Panc1 (cell line): Measurements from ENCODE around the gene SMIM20. TPM values are rescaled to one million over a fixed set of nuclear protein-coding genes. Genes with fewer than 3 reads are reported as not detected.

Source experiments
- ATAC-seq: fragments of 200-7000 bp; cut with Tn5 transposase; 2 replicates; pipeline ENCODE4 v1.9.1; 2020; ENCODE audit warnings: mild to moderate bottlenecking, moderate library complexity
- BruUV-seq: library from RNA; stranded (reverse); fragments of 400-500 nt; replicated peaks from 2 replicates; lab custom pipeline; 2021; lab: Mats Ljungman, UMichigan
- CTCF ChIA-PET: fragments of 300-600 bp; sonication (Branson Sonifier 250); formaldehyde crosslinking; loops from one replicate; lab custom pipeline; 2022; ENCODE audit warnings: antibody characterized with exemption; lab: Charles Lee
- POLR2A ChIA-PET: fragments of 300-600 bp; sonication (Branson Sonifier 250); formaldehyde crosslinking; loops from one replicate; lab custom pipeline; 2022; ENCODE audit warnings: antibody characterized with exemption; lab: Charles Lee
- DNase-seq: peaks from one replicate; pipeline ENCODE4 v3.0.0-alpha.2; 2010; ENCODE audit warnings: low read depth, low spot score
- H3K27ac ChIP-seq: 2 replicates; pipeline ENCODE4 v1.5.1; 2011; ENCODE audit warnings: mild to moderate bottlenecking, low read length, inconsistent platforms
- H3K27me3 ChIP-seq: fragments of 200-500 bp; sonication (Bioruptor generic); 2 replicates; pipeline ENCODE4 v1.6.0; 2014; ENCODE audit warnings: low read length, inconsistent platforms; ENCODE audit not compliant: control insufficient read depth, insufficient read depth
- H3K36me3 ChIP-seq: fragments of 200-500 bp; sonication (Bioruptor generic); 2 replicates; pipeline ENCODE4 v1.5.1; 2014; ENCODE audit warnings: inconsistent platforms, mild to moderate bottlenecking, low read length, moderate library complexity; ENCODE audit not compliant: control insufficient read depth, insufficient read depth
- H3K4me1 ChIP-seq: 2 replicates; pipeline ENCODE4 v1.5.1; 2011; ENCODE audit warnings: inconsistent platforms, mild to moderate bottlenecking, low read length, moderate library complexity; ENCODE audit not compliant: control insufficient read depth, insufficient read depth
- H3K4me3 ChIP-seq, 2 experiments: 2 replicates each; pipeline ENCODE4 v1.5.1; 2011 to 2012; ENCODE audit warnings: low read depth in 2 of 2, low read length in 2 of 2, mild to moderate bottlenecking in 2 of 2, inconsistent platforms in 1 of 2, moderate library complexity in 1 of 2
- H3K9me3 ChIP-seq: fragments of 200-500 bp; sonication (Bioruptor generic); 2 replicates; pipeline ENCODE4 v1.5.1; 2014; ENCODE audit warnings: low read depth, mild to moderate bottlenecking, inconsistent platforms, low read length, moderate library complexity; ENCODE audit not compliant: control insufficient read depth, insufficient read depth
- POLR2AphosphoS5 ChIP-seq: IDR thresholded peaks from 2 replicates; pipeline ENCODE4 v1.6.1; 2012; ENCODE audit warnings: mild to moderate bottlenecking, low read depth, low read length, moderate library complexity
- SIN3A ChIP-seq: IDR thresholded peaks from 2 replicates; pipeline ENCODE4 v1.6.1; 2012; ENCODE audit warnings: low read depth, mild to moderate bottlenecking, low read length, moderate library complexity, borderline replicate concordance; ENCODE audit not compliant: insufficient read depth
- TCF7L2 ChIP-seq: IDR thresholded peaks from 2 replicates; pipeline ENCODE4 v1.6.1; 2011; ENCODE audit warnings: mild to moderate bottlenecking, low read depth, low read length, inconsistent platforms
- in situ Hi-C: cut with HindIII; loops from 2 replicates; pipeline ENCODE4 v1.10.0; 2016; ENCODE audit warnings: low sequenced_read_pairs, low pct_unique_long_range_greater_than_20kb
- intact Hi-C: fragments of 100-400 bp; cut with micrococcal nuclease; formaldehyde crosslinking; loops from one replicate; pipeline ENCODE4 v1.10.0; 2022; ENCODE audit not compliant: unreplicated experiment
- total RNA-seq: library from RNA; stranded (reverse); gene quantifications from one replicate; pipeline ENCODE4 v1.2.1, GENCODE V29; 2021; ENCODE audit not compliant: unreplicated experiment
- TF ChIP-seq, protein P1 (sequence below), 2 experiments: IDR thresholded peaks; 2 replicates each; pipeline ENCODE4 v1.6.1; 2011 to 2012; ENCODE audit warnings: low read depth in 2 of 2, control low read depth in 1 of 2, low read length in 1 of 2, mild to moderate bottlenecking in 1 of 2, moderate library complexity in 1 of 2; ENCODE audit not compliant: insufficient read depth in 1 of 2
- TF ChIP-seq, protein P2 (sequence below): fragments of 450-650 bp; IDR thresholded peaks from 2 replicates; pipeline ENCODE4 v1.5.1; 2017; ENCODE audit warnings: mild to moderate bottlenecking

The SMIM20 gene
- total RNA-seq, 1 experiment from 2014 or later = 16.5 TPM

DNA sequence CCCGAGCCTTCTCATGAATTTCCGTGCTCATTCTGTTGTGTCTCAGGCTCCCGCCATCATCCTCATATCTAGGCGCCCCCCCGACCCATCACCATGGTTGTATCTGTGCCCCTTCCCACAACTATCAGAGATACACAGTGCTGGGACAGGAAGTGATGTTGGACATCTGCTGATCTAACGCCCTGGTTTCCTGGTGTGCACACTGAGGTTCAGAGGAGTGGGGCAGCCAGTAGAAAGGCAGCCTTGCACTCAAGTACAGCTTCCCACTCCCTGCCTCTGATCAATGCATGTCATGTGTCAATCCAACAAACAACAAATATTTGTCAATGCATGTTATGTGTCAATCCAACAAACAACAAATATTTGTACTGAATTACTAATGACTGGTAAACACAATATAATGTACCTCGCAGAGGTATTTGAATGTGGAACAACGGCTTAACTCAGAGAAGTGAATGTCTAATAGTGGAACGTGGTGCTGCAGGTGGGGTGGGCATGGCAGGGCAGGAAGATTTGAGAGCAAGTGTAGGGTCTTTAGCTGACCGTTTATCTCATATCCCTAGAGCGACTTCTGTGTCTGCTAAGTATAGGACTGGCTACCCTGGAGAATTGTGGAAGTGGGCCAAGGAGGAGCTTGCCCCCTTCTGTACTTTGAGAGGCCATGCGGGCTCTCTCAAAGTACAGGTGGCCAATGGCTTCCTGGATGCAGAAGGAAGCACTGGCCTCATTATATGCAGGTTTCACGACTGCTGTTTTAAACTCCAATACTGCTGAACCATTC, 41.0 kb upstream of the SMIM20 start:
- H3K27me3 ChIP-seq = no peaks in the 10 kb centered on the region
- H3K36me3 ChIP-seq = no peaks in the 10 kb centered on the region
- no peak for DNase-seq
- ChIA-PET CTCF (no interaction called here), POLR2A (no interaction called here)
- intact Hi-C loops = loop anchor here (5.0 kb wide), 1 partner anchor 431 kb away; no protein-coding TSS in a partner anchor
- ATAC-seq = no peak
- no peak overlapping the region for H3K4me3 ChIP-seq
- no peaks in the 10 kb centered on the region for H3K9me3 ChIP-seq
- TF ChIP-seq SIN3A (no peak), POLR2AphosphoS5 (no peak), TCF7L2 (no peak)
- TF ChIP-seq, protein P1, sequence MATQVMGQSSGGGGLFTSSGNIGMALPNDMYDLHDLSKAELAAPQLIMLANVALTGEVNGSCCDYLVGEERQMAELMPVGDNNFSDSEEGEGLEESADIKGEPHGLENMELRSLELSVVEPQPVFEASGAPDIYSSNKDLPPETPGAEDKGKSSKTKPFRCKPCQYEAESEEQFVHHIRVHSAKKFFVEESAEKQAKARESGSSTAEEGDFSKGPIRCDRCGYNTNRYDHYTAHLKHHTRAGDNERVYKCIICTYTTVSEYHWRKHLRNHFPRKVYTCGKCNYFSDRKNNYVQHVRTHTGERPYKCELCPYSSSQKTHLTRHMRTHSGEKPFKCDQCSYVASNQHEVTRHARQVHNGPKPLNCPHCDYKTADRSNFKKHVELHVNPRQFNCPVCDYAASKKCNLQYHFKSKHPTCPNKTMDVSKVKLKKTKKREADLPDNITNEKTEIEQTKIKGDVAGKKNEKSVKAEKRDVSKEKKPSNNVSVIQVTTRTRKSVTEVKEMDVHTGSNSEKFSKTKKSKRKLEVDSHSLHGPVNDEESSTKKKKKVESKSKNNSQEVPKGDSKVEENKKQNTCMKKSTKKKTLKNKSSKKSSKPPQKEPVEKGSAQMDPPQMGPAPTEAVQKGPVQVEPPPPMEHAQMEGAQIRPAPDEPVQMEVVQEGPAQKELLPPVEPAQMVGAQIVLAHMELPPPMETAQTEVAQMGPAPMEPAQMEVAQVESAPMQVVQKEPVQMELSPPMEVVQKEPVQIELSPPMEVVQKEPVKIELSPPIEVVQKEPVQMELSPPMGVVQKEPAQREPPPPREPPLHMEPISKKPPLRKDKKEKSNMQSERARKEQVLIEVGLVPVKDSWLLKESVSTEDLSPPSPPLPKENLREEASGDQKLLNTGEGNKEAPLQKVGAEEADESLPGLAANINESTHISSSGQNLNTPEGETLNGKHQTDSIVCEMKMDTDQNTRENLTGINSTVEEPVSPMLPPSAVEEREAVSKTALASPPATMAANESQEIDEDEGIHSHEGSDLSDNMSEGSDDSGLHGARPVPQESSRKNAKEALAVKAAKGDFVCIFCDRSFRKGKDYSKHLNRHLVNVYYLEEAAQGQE (IDR thresholded peaks at IDR 0.05; ENCODE audit: insufficient read depth in 1 of 2, low read depth in 2 of 2, low read length in 1 of 2) = no peak
- TF ChIP-seq, protein P2, sequence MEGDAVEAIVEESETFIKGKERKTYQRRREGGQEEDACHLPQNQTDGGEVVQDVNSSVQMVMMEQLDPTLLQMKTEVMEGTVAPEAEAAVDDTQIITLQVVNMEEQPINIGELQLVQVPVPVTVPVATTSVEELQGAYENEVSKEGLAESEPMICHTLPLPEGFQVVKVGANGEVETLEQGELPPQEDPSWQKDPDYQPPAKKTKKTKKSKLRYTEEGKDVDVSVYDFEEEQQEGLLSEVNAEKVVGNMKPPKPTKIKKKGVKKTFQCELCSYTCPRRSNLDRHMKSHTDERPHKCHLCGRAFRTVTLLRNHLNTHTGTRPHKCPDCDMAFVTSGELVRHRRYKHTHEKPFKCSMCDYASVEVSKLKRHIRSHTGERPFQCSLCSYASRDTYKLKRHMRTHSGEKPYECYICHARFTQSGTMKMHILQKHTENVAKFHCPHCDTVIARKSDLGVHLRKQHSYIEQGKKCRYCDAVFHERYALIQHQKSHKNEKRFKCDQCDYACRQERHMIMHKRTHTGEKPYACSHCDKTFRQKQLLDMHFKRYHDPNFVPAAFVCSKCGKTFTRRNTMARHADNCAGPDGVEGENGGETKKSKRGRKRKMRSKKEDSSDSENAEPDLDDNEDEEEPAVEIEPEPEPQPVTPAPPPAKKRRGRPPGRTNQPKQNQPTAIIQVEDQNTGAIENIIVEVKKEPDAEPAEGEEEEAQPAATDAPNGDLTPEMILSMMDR = no peak
- in situ Hi-C loops = no loop called here
- H3K4me1 ChIP-seq = no peaks in the 10 kb centered on the region
- BruUV-seq = no TSS peak
- no peak overlapping the region for H3K27ac ChIP-seq

DNA sequence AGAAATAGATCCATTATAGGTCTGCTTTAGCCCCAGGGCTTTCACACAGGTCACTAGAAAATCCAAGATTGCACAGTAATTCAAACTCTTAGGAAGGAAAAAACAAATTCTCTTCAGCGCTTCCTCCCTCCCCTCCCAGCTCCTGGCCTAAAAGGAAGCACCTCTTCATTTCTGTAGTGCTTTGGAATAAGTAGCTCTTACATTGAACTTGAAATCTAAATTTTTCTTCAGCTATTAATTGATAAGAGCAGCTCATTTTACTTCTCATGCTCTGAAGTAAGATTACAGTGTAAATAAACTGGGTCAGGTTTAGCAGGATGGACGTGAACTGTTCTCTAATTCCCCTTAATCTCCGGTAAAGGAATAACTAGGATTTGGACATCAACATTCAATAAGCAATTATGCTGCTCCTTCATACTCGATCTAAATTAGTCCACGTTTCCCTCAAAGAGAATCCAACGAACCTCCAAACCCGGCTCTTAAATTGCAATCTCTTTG, 40.3 kb upstream of the SMIM20 start:
- no peak overlapping the region for H3K27ac ChIP-seq
- ChIA-PET CTCF (no interaction called here), POLR2A (no interaction called here)
- ATAC-seq = no peak
- no peaks in the 10 kb centered on the region for H3K27me3 ChIP-seq
- H3K9me3 ChIP-seq = no peaks in the 10 kb centered on the region
- DNase-seq = no peak
- H3K4me1 ChIP-seq = no peaks in the 10 kb centered on the region
- no TSS peak for BruUV-seq
- no peaks in the 10 kb centered on the region for H3K36me3 ChIP-seq
- H3K4me3 ChIP-seq = no peak overlapping the region
- TF ChIP-seq SIN3A = no peak
- no peak for TF ChIP-seq POLR2AphosphoS5
- TF ChIP-seq, protein P2 = no peak
- TF ChIP-seq TCF7L2 = no peak
- TF ChIP-seq, protein P1 (IDR thresholded peaks at IDR 0.05; ENCODE audit: insufficient read depth in 1 of 2, low read depth in 2 of 2, low read length in 1 of 2) = no peak
- intact Hi-C loops = loop anchor here (5.0 kb wide), 1 partner anchor 431 kb away; no protein-coding TSS in a partner anchor
- in situ Hi-C loops = no loop called here
